Mucosa of stomach (tissue), 1 donor: ENCODE measurements around the gene TLR5.

ENCODE experiments used
- H3K27me3 ChIP-seq: one replicate; pipeline ENCODE4 v1.7.0; 2013; ENCODE audit warnings: mild to moderate bottlenecking, low read length; ENCODE audit not compliant: control insufficient read depth, insufficient read depth
- H3K36me3 ChIP-seq: one replicate; pipeline ENCODE4 v1.7.0; 2013; ENCODE audit warnings: low read length; ENCODE audit not compliant: control insufficient read depth, insufficient read depth
- H3K4me1 ChIP-seq: one replicate; pipeline ENCODE4 v1.7.0; 2013; ENCODE audit warnings: mild to moderate bottlenecking, low read length; ENCODE audit not compliant: control insufficient read depth, insufficient read depth
- H3K4me3 ChIP-seq: one replicate; pipeline ENCODE4 v1.7.0; 2013; ENCODE audit warnings: low read length
- H3K9ac ChIP-seq: one replicate; pipeline ENCODE4 v1.7.0; 2013; ENCODE audit warnings: mild to moderate bottlenecking, low read length, moderate library complexity
- H3K9me3 ChIP-seq: one replicate; pipeline ENCODE4 v1.7.0; 2013; ENCODE audit warnings: mild to moderate bottlenecking, low read length, moderate library complexity; ENCODE audit not compliant: control insufficient read depth
- donor health status: Pancreatic carcinoma.

TLR5 gene

DNA sequence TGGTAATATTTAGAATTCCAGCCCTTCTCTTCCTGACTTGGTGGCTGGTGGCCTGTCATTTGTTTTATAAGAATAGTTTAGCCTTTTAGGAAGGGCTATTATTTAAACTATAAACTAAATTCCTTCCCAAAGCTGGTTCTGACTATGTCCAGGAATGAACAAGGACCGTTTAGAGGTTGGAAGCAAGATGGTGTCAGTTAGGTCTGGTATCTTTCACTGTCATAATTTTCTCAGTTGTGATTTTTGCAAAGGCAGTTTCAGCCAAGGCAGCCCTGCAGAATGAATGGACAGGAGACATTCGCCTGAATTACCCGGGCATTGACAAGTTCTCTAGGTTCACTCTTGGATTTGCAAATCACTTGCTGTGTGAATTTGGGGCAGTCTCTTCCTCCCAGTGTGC is 67.2 kb downstream of the TLR5 start:
- no peaks in the 10 kb centered on the region for H3K9me3 ChIP-seq
- no peak overlapping the region for H3K4me3 ChIP-seq
- no peak overlapping the region for H3K9ac ChIP-seq
- no peaks in the 10 kb centered on the region for H3K27me3 ChIP-seq
- no peaks in the 10 kb centered on the region for H3K4me1 ChIP-seq
- H3K36me3 ChIP-seq: no peaks in the 10 kb centered on the region

DNA sequence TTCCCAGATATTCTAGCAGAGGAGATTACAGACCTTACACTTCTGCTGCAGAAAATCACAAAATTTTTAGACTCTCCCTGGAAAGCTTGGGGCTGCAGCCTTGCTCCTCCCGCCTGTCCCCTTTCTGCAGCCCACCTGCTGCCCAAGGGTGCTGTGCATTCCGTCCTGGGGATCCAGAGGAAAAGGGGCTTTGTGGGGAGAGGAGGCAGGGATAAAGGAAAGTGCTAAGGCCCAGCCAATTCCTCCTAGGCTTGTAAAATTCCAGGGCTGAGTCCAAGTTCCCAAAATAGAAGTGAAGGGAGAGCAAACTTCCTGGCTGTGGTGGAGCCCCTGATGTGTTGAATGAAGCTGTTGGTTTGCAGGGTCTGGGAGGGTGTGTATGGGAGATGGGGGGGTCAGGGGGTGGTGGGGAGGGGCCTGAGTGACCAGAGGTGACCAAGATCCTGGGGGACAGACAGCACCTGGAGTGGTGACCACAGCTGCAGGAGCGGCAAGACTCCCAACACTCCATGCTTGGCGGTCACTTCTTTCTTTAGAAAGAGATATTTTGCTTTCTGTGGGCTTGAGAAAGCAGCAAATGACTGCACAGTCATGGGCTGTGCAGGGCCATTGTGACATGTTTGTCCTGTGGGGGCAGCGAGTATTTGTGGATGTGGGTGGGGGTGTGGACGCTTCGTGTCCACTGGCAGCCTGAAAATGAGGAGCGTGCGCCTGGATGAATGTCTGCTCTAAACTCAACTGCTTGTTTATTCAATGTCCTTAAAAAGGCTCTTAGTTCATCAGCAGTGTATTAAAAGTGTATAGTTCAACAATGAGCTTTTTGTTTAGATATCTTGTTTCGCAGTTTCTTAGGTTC is 68.4 kb downstream of the TLR5 start:
- Histone ChIP-seq H3K9ac (no peak overlapping the region), H3K27me3 (no peaks in the 10 kb centered on the region), H3K36me3 (no peaks in the 10 kb centered on the region), H3K9me3 (no peaks in the 10 kb centered on the region), H3K4me3 (no peak overlapping the region), H3K4me1 (no peaks in the 10 kb centered on the region)

DNA sequence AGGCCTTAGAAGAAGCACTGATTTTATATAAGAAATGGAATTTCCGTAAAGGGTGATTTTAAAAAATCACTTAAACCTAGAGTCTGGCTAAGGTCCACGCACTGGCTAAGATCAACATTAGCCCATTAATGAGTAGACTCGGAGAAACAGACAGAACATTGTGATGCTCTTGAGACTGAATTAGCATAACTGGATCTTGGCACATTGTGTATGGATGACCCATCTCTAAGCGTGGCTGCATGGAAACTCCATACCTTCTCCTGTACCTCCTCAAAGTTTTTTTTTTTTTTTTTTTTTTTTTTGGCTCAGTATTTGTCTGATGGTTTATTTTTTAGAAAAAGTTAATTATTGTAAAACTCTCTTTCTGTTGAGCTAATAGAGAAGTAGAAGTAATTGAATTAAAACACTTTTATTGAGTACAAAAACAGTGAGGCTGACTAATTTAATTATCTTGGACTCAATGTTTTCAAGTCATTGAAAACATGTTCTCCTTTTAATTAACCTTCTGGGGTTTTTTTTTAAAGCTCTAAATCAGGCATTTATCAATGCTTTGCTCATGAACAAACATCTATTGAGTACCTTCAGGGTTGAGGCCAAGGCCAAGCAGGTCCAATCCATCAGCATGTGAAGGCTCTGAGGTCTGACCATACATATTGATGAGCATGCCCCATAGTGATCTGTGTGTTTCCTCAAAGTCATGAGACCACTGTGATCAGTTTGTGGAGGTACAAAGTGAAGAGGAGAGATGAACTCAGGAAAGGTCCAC is 74.0 kb downstream of the TLR5 start:
- H3K9ac ChIP-seq: no peak overlapping the region
- no peaks in the 10 kb centered on the region for H3K9me3 ChIP-seq
- H3K27me3 ChIP-seq: no peaks in the 10 kb centered on the region
- no peak overlapping the region for H3K4me3 ChIP-seq
- no peaks in the 10 kb centered on the region for H3K36me3 ChIP-seq
- H3K4me1 ChIP-seq: no peaks in the 10 kb centered on the region

DNA sequence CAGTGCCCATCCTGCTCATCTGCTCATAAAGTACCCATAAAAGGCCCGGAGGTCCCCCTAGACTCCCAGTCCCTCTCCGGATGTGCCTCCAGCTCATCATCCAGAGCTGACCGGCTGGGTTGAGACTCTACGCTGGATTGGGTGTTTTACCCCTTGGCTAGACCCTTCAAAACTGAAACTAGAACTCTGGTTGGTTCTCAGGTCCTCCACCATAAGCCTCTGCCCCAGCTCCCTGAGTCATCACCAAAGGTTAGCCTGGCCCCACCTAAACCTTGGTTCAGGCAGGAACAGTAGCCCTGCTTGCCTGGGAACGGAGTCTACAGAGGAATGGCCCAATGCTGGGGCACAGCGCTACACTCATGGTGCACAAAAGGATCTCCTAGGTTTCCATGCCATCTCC is 75.1 kb downstream of the TLR5 start:
- H3K9ac ChIP-seq: no peak overlapping the region
- H3K27me3 ChIP-seq: no peaks in the 10 kb centered on the region
- H3K9me3 ChIP-seq: no peaks in the 10 kb centered on the region
- H3K4me3 ChIP-seq: no peak overlapping the region
- no peaks in the 10 kb centered on the region for H3K36me3 ChIP-seq
- no peaks in the 10 kb centered on the region for H3K4me1 ChIP-seq

DNA sequence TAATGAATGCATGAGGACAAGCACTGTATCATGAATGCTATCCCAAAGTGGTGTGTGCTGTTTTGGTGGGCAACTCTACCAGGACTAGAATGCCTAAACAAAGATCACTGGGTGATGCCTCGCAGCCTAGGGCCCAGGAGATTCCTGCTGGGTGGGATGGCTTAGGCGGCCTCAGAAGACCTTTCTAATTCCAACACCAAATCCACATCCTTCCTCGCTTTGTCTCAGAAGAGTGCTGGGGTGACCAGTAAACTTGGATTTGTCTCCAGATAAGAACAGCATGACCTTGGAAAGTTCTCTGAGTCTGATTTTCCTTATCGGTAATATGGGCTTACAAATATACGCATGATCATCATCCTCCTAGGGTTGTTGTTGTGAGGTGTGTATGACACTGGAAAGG is 76.6 kb downstream of the TLR5 start:
- H3K27me3 ChIP-seq: no peaks in the 10 kb centered on the region
- H3K4me3 ChIP-seq: no peak overlapping the region
- H3K36me3 ChIP-seq: no peaks in the 10 kb centered on the region
- H3K4me1 ChIP-seq: no peaks in the 10 kb centered on the region
- H3K9ac ChIP-seq: no peak overlapping the region
- H3K9me3 ChIP-seq: no peaks in the 10 kb centered on the region

DNA sequence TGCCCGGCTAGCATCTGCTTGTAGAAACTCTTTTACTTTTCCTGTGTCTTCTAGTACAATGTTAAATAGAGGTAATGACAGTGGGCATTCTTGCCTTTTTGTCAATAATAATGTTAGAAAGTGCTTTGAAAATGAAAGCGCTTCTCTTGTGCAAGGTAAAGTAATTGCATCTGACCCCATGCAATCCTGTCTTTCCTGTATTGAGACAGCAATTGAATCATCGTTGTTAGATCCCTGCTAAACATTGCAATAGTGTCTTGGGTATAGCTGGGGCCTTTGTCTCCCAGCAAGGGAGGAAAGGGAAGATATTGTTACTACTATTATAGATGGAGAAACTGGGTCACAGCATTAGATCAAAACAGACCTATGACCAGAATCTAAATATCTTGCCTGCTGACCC is 80.9 kb downstream of the TLR5 start:
- H3K27me3 ChIP-seq: no peaks in the 10 kb centered on the region
- H3K9me3 ChIP-seq: no peaks in the 10 kb centered on the region
- H3K4me3 ChIP-seq: no peak overlapping the region
- no peak overlapping the region for H3K9ac ChIP-seq
- no peaks in the 10 kb centered on the region for H3K36me3 ChIP-seq
- H3K4me1 ChIP-seq: no peaks in the 10 kb centered on the region

DNA sequence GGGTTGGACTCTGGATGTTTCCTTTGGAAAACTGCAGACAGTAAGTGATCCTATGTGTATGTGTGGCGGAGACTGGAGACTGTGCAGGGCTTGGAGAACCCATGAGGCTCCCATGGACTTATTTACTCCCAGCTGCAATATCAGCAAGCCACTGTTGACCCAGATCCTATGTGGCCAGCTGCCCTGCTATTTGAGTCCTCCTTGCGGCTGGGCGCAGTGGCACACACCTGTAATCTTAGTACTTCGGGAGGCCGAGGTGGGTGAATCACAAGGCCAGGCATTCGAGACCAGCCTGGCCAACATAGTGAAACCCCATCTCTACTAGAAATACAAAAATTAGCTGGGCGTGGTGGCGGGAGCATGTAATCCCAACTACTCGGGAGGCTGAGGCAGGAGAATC is 83.5 kb downstream of the TLR5 start:
- no peaks in the 10 kb centered on the region for H3K36me3 ChIP-seq
- H3K4me1 ChIP-seq: no peaks in the 10 kb centered on the region

More for the DNA sequence above, 83.5 kb downstream of the TLR5 start:
- no peak overlapping the region for H3K9ac ChIP-seq
- no peak overlapping the region for H3K4me3 ChIP-seq
- no peaks in the 10 kb centered on the region for H3K27me3 ChIP-seq
- no peaks in the 10 kb centered on the region for H3K9me3 ChIP-seq
